VCaP (cell line): Measurements from ENCODE around the gene TMEM243.
"Not testable (repeated sequence)": the region's sequence is repeated elsewhere in the genome, so short reads cannot be mapped to it uniquely, and the experiment has no call there.

Source experiments
- H3K27ac ChIP-seq: fragments of 450-650 bp; 2 replicates; pipeline ENCODE4 v1.5.1; 2017
- TF ChIP-seq, protein P1 (sequence below): fragments of 450-650 bp; conservative IDR thresholded peaks from 2 replicates; pipeline ENCODE4 v1.5.1; 2017; ENCODE audit warnings: mild to moderate bottlenecking, moderate library complexity

The TMEM243 gene

DNA sequence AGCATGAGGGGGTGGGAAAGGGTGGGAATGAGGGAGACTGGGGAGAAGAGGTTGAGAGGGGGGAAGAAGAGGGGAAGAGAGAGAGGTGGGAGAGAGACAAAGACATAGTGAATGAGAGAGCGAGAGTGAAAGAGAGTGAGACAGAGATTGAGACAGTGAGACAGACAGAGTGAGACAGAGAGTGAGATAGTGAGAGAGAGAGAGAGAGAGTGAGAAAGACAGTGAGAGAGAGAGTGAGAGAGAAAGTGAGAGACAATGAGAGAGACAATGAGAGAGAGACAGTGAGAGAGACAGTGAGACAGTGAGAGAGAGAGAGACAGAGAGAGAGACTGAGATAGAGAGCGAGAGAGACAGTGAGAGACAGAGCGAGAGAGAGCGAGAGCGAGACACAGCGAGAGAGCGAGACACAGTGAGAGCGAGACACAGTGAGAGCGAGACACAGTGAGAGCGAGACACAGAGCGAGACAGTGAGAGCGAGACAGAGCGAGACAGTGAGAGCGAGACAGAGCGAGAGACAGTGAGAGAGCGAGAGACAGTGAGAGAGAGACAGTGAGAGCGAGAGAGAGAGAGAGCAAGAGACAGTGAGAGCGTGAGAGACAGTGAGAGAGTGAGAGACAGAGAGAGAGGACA is 10.1 kb downstream of the TMEM243 start:
- H3K27ac ChIP-seq: no peak overlapping the region
- TF ChIP-seq, protein P1, sequence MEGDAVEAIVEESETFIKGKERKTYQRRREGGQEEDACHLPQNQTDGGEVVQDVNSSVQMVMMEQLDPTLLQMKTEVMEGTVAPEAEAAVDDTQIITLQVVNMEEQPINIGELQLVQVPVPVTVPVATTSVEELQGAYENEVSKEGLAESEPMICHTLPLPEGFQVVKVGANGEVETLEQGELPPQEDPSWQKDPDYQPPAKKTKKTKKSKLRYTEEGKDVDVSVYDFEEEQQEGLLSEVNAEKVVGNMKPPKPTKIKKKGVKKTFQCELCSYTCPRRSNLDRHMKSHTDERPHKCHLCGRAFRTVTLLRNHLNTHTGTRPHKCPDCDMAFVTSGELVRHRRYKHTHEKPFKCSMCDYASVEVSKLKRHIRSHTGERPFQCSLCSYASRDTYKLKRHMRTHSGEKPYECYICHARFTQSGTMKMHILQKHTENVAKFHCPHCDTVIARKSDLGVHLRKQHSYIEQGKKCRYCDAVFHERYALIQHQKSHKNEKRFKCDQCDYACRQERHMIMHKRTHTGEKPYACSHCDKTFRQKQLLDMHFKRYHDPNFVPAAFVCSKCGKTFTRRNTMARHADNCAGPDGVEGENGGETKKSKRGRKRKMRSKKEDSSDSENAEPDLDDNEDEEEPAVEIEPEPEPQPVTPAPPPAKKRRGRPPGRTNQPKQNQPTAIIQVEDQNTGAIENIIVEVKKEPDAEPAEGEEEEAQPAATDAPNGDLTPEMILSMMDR: no peak

DNA sequence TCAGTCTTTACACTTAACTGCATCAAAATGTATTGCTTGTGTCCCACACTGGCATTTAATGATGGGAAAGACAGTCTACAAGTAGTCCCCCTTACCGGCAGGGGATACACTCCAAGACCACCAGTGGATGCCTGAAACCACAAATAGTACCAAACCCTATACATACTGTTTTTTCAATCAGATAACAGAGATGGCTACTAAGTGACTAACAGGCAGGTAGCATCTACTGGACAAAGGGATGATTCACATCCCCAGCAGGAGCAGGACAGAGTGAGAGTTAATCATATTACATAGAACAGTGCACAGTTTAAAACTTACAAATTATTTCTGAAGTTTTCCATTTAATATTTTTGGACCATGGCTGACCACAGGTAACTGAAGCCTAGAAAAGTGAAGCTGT is 13.2 kb downstream of the TMEM243 start:
- TF ChIP-seq, protein P1: no peak
- no peak overlapping the region for H3K27ac ChIP-seq

DNA sequence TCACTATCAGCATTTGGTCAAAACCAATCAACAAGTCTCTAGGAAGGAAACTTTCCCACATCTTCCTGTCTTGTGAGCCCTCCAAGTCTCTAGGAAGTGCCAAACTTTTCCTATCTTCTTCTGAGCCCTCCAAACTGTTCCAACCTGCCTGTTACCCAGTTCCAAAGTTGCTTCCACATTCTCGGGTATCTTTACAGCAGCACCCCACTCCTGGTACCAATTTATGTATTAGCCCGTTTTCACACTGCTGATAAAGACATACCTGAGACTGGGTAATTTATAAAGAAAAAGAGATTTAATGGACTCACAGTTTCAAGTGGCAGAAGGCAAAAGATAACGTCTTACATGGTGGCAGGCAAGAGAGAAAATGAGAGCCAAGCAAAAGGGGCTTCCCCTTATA is 13.8 kb downstream of the TMEM243 start:
- not testable (repeated sequence) for H3K27ac ChIP-seq

DNA sequence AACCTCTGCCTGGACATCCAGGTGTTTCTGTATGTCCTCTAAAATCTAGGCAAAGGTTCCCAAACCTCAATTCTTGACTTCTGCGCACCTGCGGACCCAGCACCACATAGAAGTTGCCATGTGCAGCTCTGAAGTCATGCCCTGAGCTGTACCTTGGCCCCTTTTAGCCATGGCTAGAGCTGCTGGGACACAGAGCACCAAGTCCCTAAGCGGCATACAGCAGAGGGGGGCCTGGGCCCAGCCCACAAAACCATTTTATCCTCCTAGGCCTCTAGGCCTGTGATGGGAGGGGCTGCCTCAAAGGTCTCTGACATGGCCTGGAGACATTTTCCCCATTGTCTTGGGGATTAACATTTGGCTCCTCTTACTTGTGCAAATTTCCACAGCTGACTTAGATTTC is 14.6 kb downstream of the TMEM243 start:
- TF ChIP-seq, protein P1: no peak
- H3K27ac ChIP-seq: no peak overlapping the region

DNA sequence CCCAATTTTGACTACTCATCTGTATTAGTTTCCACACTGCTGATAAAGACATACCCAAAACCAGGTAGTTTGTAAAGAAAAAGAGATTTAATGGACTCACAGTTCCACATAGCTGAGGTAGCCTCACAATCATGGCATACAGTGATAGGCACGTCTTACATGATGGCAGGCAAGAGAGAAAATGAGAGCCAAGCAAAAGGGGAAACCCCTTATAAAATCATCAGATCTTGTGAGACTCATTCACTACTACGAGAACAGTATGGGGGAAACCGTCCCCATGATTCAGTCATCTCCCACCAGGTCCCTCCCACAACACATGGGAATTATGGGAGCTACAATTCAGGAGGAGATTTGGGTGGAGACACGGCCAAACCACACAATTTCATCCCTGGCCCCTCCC is 15.6 kb downstream of the TMEM243 start:
- H3K27ac ChIP-seq: not testable (repeated sequence)

DNA sequence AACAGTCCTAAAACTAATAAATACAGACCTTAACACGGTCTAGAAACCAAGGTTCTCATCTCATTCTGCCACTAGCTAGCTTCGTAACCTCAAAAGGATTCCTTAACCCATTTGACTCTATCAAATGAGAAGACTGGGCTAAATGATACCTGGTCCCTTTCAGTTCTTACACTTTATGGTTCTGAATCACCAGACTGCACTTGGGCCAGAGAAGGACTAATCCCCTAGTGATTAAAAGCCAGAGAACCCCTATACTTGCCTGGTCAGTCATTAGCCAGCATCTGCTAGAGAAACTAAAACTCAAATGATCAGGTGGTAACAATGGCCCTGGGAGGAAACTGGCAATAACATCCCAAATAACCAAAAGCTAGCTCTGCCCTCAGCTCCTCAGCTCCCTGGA is 16.8 kb downstream of the TMEM243 start:
- no peak overlapping the region for H3K27ac ChIP-seq
- TF ChIP-seq, protein P1: no peak

DNA sequence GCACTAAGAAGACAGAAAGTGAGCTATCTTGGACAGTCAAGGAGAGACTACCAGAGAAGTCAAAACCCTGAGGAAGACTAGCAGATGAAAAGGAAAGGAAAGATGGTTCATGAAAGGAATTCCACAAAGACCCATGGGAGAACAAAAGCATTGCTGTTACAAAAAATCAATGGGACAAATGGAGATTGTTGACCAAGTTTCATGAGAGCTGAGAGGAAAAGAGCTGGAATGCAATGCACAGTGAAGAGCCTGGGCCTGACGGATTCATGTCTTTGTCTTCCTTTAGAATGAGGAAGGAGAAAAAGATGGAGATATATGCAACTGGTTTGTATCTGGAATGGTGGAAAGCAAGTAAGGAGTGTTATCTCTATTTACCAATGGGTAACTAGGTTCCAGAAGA is 17.3 kb downstream of the TMEM243 start:
- H3K27ac ChIP-seq: no peak overlapping the region
- TF ChIP-seq, protein P1: no peak

DNA sequence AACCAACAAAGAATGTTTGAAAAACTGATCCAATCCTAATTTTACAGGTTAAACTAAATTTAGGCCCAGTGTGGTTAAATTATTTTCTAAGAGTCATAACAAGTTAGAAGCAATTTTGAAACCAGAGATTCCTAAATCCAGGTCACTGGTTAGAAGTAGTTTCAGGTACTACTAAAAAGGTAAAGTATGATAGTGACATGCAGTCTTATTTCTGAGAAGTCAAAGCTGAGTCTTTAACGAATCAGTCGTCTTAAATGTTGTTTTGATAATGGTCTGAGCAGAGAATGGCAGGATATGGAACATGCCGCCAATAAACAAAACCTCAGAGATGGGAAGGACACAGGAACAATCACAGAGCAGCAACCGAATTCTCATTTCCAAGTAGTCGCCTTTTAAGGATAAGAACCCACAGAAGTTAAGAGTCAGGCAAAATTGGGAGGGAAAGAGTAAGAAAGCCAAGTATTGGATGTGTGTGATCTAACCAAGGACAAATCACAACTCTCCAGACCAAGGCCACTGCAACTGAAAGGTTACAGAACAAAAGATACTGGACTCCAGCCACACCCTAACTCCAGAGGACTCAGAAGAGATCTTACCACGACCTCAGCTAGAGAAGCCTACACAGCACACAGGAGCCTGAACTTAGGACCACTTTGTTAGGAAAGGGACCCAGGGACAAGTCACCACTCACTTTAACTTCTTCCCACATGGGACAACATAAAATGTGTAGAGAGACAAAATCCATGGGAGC is 19.7 kb downstream of the TMEM243 start:
- H3K27ac ChIP-seq: no peak overlapping the region
- TF ChIP-seq, protein P1: no peak
